KOPT-K1 (cell line): Measurements from ENCODE around the gene NUAK2.
"Not testable (repeated sequence)": the region's sequence is repeated elsewhere in the genome, so short reads cannot be mapped to it uniquely, and the experiment has no call there.

Source experiments
- H3K27ac ChIP-seq: fragments of 200-600 bp; sonication (generic); 2 replicates; pipeline ENCODE4 v1.5.1; 2016; ENCODE audit warnings: antibody characterized with exemption, mild to moderate bottlenecking, low read depth, low read length; ENCODE audit not compliant: poor library complexity, severe bottlenecking
- H3K36me3 ChIP-seq: fragments of 200-600 bp; sonication (generic); 2 replicates; pipeline ENCODE4 v1.5.1; 2017; ENCODE audit warnings: antibody characterized with exemption, mild to moderate bottlenecking, low read length, moderate library complexity; ENCODE audit not compliant: insufficient read depth
- H3K9me3 ChIP-seq: fragments of 200-600 bp; sonication (generic); 2 replicates; pipeline ENCODE4 v1.5.1; 2017; ENCODE audit warnings: antibody characterized with exemption, low read length, mild to moderate bottlenecking; ENCODE audit not compliant: insufficient read depth, poor library complexity, severe bottlenecking

NUAK2 gene

DNA sequence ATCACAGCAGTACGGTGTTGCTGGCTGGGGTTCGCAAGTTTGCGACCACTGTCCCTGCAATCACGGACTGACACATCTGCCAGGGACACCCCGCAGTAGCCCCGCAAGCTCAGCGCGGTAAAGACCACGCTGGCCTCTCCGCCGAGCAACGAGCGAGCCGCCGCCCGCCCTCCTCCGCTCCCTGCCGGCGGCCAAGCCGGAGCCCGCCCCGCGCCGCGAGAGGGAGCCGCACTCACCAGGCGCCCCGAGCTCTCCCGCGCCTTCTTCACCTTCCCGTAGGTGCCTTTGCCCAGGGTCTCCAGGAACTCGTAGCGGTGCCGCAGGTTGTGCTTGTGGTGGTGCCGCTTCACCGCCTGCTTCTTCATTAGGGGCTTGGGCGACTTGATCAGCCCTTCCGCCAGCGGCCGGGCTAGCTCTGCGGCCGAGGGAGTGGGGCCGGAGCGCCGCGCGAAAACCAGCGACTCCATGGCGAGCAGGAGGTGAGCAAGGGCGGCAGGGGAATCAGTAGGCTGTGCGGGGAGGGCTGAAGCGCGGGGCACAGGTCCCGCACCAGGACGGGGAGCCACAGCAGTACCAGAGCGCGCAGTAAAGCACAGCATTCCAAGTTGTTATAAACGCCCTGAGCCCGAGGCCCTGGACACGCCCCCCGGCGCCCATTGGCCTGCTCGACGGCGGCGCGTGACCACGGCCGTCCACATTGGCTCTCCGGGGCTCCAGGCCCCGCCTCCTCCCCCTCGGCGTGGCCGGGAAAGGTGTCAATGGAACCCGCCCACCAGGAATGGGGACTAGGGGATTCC is at the start of gene NUAK2:
TSS of gene NUAK2 (minus strand) at position 584 of the 797 bp plus-strand sequence. CDS start at position 467, 117 bp downstream.
- H3K27ac ChIP-seq, result no peak within 1 kb of the TSS
- no peaks in the 10 kb centered on the region for H3K36me3 ChIP-seq
- H3K9me3 ChIP-seq, result no peaks in the 10 kb centered on the region

DNA sequence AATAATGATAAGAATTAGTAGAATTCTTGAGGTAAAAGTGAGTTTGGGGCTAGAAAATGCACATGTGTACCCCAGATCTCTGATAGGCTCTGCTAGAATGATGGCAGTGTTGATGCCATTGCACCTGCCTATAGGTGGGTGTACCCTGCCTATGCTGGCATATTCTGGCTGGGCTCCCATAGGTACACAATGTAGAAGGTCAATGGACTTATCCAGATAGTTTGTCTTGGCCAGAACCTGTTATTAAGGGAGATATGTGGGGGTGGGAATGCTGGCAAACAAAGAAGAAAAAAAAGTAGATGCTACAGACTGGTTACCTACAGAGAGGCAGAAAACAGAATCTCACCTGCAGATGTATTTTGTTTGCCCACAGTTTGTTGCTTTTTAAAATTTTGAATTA is 49.2 kb upstream of the NUAK2 start:
- no peaks in the 10 kb centered on the region for H3K9me3 ChIP-seq
- no peak overlapping the region for H3K27ac ChIP-seq
- no peaks in the 10 kb centered on the region for H3K36me3 ChIP-seq

DNA sequence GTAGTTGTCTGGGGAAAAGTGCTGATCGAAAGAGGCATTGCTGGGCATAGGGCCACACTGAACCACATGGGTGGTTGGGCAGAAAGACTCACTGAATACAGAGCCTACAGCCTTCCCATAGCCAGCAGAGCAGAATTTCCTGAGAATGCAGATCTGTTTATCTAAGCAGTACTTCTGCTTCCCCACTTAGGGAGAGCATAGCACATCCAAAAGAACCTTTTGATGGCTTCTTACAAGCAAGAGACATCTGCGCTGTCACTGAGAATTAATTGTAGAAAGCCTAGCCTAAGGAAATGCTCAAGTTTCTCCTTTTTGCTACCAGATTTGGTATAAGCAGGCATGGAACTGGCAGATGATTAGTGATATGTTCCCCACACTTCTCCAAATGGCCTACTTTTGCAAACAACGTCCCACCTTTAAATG is 48.2 kb upstream of the NUAK2 start:
- Histone ChIP-seq H3K9me3 (no peaks in the 10 kb centered on the region), H3K27ac (no peak overlapping the region)

DNA sequence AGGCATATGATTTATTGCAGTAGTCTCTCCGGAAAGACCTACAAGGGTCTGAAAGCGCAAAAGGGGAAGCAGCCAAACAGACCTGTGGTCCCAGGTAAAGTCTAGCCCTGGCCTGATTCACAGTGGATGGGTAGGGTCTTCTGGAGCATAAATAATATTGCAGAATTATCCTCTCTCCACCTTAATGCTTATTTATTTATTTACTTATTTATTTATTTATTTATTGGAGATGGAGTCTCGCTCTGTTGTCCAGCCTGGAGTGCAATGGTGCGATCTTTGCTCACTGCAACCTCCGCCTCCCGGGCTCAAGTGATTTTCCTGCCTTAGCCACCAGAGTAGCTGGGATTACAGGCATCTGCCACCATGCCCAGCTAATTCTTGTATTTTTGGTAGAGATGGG is 46.9 kb upstream of the NUAK2 start:
- Histone ChIP-seq H3K9me3 (no peaks in the 10 kb centered on the region), H3K27ac (no peak overlapping the region), H3K36me3 (no peaks in the 10 kb centered on the region)

More for the DNA sequence above, 48.2 kb upstream of the NUAK2 start:
- H3K36me3 ChIP-seq, result no peaks in the 10 kb centered on the region

DNA sequence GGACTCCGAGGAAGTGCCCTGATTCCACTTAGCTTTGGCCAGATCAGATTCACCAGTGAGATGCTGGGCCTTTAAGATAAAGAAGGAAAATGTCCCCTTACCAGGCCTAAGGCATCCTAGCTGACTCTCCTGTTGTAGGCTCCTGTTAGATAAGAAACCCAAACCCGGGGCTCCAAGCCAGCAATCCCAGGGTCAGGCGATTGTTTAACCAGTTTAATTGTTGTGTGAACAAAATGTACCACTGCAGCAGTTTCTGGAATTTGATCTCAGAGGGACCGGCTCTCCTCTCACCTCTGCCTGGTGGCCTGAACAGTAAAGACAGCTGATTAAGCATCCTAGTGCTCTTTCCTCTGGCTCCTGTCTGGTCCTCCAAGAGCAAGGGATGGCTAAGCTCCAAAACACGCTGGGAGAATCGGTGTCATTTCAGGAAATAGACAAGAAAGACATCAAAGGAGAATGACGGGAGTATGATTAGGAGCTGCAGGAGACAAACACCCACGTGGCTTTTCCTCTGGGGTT is 44.5 kb upstream of the NUAK2 start:
- Histone ChIP-seq H3K27ac (no peak overlapping the region), H3K36me3 (no peaks in the 10 kb centered on the region), H3K9me3 (no peaks in the 10 kb centered on the region)

DNA sequence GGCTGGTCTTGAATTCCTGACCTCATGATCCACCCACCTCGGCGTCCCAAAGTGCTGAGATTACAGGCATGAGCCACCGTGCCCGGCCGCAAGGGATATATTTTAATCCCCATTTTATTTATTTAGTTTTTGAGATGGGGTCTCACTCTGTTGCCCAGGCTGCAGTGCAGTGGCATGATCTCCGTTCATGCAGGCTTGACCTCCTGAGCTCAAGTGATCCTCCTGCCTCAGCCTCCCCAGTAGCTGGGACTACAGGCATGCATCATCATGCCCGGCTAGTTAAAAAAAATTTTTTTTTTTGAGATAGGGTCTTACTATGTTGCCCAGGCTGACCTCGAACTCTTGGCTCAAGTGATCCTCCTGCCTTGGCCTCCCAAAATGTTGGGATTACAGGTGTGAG is 43.5 kb upstream of the NUAK2 start:
- H3K9me3 ChIP-seq, H3K27ac ChIP-seq, H3K36me3 ChIP-seq: not testable (repeated sequence)

DNA sequence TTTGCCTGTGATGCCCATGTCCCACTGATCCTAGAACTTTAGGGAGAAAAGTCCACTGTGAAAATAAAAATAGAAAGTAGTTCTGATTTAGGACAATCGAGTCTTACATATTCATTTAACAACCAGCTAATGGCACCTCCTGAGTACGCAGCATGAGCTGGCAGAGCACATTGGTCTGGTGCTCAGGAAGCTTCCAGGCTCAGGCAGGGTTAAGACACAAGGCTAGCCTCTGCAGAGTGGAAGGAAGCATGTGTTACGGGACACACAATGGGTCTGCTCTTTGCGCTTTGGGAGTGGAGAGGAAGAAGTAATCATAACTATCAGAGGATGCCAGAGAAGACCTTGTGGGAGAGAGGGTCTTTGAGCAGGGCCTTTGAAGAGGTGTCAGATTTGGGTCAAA is 39.3 kb upstream of the NUAK2 start:
- Histone ChIP-seq H3K36me3 (no peaks in the 10 kb centered on the region), H3K9me3 (no peaks in the 10 kb centered on the region), H3K27ac (no peak overlapping the region)

DNA sequence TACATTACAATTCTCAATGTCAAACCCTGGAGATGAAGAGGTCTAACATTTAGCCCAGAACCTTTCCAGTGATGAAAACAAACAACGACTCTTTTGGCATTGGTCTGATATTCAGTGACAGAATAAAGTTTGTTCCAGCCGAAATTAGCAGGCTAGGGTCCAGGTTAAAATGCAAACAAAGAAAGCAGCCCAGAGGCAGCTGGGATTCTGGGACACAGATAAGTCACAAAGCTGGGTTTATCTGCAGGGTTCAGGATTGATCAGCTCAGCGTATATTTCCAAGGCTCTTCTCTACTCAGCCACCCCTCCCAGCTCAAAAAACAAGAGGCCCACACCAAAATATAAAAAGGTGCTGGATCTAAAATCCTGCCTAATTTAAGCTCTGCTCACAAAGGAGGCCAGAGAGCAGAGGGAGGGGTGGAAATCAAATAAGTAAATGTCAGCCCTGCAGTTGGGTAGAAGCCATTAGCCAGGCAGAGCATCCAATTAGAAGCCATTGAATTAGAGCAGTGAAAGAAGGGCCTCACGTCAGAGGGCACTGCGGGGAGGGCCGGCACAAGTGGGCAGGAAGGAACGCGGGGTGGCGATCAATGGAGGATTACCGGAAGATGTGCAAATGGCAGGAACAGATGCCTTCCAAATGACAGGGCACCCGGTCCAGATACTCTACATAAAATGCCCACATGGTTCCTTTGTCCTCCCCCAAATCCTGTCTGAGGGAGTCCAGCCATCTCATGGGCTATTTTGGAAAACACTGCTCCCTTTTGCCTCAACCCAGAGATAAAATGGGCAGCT is 38.4 kb upstream of the NUAK2 start:
- H3K9me3 ChIP-seq, result no peaks in the 10 kb centered on the region
- H3K27ac ChIP-seq, result no peak overlapping the region
- no peaks in the 10 kb centered on the region for H3K36me3 ChIP-seq

DNA sequence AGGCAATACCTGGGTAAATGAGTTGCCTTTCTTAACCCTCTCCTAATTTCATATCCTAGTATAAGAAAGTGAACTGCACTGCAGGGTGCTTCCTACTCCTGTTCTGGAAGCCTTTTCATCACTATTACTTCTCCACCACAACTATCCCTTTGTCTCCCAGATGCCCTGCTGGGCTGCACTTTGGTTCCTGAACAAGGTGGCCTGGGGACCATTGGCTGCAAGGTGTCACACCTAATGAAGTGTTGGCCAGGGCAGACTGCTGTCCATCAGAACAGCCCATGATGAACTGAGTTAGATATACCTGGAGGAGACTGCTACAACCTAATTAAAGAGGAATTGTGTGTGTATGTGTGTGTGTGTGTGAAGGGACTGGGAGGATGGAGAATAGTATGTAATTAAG is 37.0 kb upstream of the NUAK2 start:
- Histone ChIP-seq H3K36me3 (no peaks in the 10 kb centered on the region), H3K27ac (no peak overlapping the region), H3K9me3 (no peaks in the 10 kb centered on the region)

DNA sequence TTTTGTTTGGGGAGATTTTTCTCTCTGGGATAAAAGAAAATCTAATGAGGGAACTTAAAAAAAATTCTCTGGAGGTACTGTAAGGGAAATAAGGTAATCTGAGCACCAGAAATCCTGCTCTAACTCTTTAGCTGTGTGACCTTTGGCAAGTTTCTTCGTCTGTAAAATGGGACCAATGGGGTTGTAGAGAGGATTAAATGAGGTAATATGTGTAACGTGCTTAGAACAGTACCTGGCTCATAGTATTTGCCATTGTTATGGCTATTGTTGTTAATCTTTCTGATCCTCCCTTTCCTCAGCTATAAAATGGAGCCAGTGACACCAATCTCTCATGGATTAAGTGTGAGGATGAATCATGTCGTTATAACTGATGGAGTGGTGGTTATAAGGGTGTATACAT is 36.0 kb upstream of the NUAK2 start:
- no peaks in the 10 kb centered on the region for H3K9me3 ChIP-seq
- no peaks in the 10 kb centered on the region for H3K36me3 ChIP-seq
- H3K27ac ChIP-seq, result no peak overlapping the region

DNA sequence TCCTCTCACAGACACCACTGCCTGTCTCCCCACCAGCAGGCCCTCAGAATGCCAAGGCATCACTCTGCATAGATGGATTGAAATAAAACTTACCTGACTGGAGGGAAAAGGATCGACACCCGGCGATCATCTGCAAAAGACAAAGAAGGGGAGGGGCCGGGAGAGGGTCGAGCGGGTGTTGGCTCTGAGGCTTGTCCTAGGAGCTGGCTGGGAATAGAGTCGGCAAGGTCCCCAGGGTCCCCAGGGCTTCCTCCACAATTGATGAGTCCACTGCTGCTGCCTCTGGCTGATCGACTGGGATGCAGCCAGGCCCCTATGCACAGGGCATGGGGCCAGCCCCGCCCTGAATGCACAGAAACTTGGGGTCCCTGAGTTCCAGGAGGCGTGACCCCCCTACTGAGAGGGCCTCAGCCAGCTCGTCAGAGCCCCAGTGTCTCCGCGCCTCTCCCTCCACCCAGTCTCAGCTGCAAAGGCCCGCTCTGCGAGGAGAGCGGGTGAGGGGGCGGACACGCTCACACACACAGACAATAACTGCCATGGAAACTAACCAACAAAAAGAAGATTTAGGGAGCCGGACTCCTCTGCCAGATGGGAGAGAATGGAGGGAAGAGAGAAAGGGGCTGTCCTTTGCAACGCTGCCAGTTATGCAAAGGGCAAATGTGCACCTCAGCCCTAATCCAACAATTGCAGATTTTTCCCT is 35.0 kb upstream of the NUAK2 start, which contains the start of gene KLHDC8A:
TSS of gene KLHDC8A (minus strand) at position 483 of the 700 bp plus-strand sequence. CDS start 13,318 bp downstream, outside the sequence.
- H3K9me3 ChIP-seq, result no peaks in the 10 kb centered on the region
- H3K27ac ChIP-seq, result no peak within 1 kb of the TSS
- H3K36me3 ChIP-seq, result no peaks in the 10 kb centered on the region

DNA sequence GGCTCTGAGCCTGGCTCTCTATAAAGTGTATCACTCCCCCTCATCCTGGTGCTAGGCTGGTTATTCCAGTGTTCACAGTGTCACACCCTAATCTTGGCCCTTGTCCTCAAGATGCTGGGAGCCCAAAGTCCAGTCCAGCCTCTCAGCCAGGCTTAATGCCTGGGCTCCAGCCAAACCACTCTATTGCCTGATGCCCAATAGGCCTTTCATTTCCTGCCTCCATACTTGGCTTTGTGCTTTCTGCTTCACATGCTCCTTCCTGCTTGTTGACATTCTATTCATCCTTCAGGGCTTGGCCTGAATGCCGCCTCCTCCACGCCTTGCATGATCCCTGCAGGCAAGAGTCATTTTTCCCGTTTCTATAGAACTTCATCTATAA is 33.5 kb upstream of the NUAK2 start:
- Histone ChIP-seq H3K27ac (no peak overlapping the region), H3K36me3 (no peaks in the 10 kb centered on the region), H3K9me3 (no peaks in the 10 kb centered on the region)

DNA sequence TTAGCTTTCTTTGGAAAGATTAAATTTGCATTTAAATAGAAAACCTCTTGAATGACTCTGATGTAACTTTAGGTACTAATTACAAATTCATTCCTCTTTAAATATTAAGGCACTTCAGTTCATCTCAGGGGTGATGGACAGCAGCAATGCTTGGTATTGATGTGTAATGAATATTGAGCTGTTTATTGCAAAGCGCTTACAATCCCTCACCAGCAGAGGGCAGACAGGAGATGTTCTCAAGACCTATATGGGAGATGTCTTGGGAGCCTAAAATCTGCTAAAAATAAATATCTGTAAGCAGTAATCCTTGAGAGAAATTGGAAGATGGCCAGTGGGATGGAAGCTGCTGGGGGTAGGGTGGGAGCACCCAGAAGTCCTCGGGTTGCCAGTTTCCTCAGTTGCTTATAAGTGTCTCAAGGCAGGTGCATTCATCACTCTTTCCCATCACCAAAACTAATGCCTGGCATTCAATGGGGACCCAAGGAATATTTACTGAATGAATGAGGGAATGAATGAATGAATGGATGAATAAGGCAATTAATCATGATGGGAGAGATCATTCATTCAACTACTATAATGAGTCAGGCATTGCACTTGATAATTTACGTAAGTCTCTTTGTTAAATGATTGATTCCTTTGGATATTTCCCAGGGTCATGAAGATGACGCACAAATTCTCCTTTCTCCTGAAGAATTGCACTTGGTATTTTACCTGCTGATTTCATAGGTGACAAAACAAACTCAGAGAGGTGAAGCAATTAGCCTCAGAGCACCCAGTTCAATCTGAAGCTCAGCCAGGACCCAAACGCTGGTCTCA is 32.9 kb upstream of the NUAK2 start:
- H3K27ac ChIP-seq, result no peak overlapping the region
- no peaks in the 10 kb centered on the region for H3K36me3 ChIP-seq
- H3K9me3 ChIP-seq, result no peaks in the 10 kb centered on the region

DNA sequence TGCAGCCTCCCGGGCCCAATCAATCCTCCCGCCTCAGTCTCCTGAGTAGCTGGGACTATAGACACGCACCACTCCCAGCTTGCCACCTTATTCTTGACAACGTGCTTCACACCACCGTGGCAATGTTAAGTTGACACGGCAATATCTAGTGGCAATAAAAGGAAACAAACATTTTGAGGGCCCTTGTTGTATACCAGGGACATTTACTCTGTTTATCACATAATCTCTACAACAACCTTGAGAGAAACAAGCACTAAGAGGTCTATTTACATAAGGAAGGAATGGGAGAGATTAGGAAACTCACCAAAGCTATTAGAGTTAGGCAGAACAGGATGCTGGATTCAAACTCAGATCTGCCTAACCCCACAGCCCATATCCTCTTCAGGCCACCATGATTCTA is 32.1 kb upstream of the NUAK2 start:
- Histone ChIP-seq H3K36me3 (no peaks in the 10 kb centered on the region), H3K9me3 (no peaks in the 10 kb centered on the region), H3K27ac (no peak overlapping the region)
